MM.1S (cell line): ENCODE measurements around the gene PTPRO.

Source experiments
- CTCF ChIP-seq: fragments of 300-600 bp; sonication (generic); IDR thresholded peaks from 2 replicates; pipeline ENCODE4 v1.5.1; 2016; ENCODE audit warnings: antibody characterized with exemption, low read length, mixed read lengths
- EZH2 ChIP-seq: fragments of 300-600 bp; sonication (generic); optimal IDR thresholded peaks from 2 replicates; pipeline ENCODE3; 2017; ENCODE audit warnings: low read depth, mild to moderate bottlenecking, antibody characterized with exemption, low read length, mixed read lengths

- TF ChIP-seq CTCF (no peak), EZH2 (no peak)
Observed at GRCh38 chr12:15544589-15544988, 222.3 kb downstream of the PTPRO start.
